Ishikawa (cell line): ENCODE measurements around the gene COX6B2.

Experiments
- CEBPB ChIP-seq: IDR thresholded peaks from 2 replicates; pipeline ENCODE4 v1.6.1; 2012
- CREB1 ChIP-seq: IDR thresholded peaks from 2 replicates; pipeline ENCODE4 v1.6.1; 2012; ENCODE audit warnings: low read depth
- EGR1 ChIP-seq: IDR thresholded peaks from 2 replicates; pipeline ENCODE4 v1.6.1; 2012
- EP300 ChIP-seq: IDR thresholded peaks from 2 replicates; pipeline ENCODE4 v1.6.1; 2012; ENCODE audit warnings: borderline replicate concordance
- RAD21 ChIP-seq: IDR thresholded peaks from 2 replicates; pipeline ENCODE4 v1.6.1; 2012; ENCODE audit warnings: low read depth
- TAF1 ChIP-seq: IDR thresholded peaks from 2 replicates; pipeline ENCODE4 v1.6.1; 2012; ENCODE audit warnings: low read depth, mild to moderate bottlenecking
- YY1 ChIP-seq: IDR thresholded peaks from 2 replicates; pipeline ENCODE4 v1.6.1; 2012; ENCODE audit warnings: low read depth
- TF ChIP-seq, protein P1 (sequence below): IDR thresholded peaks from 2 replicates; pipeline ENCODE4 v1.6.1; 2012
- TF ChIP-seq, protein P2 (sequence below): IDR thresholded peaks from 2 replicates; pipeline ENCODE4 v1.6.1; 2012; ENCODE audit warnings: low read depth, mild to moderate bottlenecking

DNA sequence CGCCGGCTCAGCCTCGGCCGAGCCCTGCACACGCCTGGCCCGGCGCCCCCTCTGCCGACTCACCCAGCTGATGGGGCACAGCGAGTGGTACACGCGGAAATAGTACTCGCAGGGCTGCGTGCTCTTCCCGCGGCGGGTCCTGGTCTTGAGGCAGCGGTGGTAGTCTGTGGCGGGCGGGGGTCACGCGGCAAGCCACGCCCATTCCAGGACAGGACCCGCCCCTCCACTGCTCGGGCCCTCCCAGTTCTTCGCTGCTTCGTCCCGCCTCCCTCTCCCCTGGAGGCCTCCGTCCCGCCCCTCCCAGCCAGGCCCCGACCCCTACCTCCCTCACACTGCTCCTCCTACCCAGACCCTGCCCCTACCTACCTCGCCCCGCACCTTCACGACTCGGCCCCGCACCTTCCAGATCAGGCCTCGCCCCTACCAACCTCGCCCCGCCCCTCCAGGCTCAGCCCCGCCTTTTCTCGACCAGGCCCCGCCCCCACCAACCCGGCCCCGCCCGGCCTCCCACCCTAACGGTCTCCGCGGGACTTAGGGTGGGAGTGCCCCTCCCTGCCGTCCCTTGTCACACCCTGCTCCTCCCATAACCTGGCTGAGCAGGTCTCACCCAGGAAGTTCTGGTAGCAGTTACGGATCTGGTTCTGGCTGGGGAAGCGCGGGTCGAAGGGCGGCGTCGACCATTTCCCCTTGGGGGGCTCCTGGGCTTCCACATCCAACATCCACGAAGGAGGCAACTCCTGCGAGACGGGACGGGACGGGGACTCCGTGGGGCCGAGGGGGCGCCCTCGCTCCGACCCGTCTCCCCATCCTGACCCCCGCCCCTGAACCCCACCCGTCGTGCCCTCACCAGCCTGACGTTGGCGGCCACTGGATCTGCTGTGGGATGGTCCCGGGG, 469 bp downstream of the COX6B2 start:
- TF ChIP-seq CEBPB (no peak), TAF1 (no peak), EP300 (no peak), YY1 (no peak), RAD21 (no peak), EGR1 (no peak), CREB1 (no peak)
- TF ChIP-seq, protein P1, sequence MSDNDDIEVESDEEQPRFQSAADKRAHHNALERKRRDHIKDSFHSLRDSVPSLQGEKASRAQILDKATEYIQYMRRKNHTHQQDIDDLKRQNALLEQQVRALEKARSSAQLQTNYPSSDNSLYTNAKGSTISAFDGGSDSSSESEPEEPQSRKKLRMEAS: no peak
- TF ChIP-seq, protein P2, sequence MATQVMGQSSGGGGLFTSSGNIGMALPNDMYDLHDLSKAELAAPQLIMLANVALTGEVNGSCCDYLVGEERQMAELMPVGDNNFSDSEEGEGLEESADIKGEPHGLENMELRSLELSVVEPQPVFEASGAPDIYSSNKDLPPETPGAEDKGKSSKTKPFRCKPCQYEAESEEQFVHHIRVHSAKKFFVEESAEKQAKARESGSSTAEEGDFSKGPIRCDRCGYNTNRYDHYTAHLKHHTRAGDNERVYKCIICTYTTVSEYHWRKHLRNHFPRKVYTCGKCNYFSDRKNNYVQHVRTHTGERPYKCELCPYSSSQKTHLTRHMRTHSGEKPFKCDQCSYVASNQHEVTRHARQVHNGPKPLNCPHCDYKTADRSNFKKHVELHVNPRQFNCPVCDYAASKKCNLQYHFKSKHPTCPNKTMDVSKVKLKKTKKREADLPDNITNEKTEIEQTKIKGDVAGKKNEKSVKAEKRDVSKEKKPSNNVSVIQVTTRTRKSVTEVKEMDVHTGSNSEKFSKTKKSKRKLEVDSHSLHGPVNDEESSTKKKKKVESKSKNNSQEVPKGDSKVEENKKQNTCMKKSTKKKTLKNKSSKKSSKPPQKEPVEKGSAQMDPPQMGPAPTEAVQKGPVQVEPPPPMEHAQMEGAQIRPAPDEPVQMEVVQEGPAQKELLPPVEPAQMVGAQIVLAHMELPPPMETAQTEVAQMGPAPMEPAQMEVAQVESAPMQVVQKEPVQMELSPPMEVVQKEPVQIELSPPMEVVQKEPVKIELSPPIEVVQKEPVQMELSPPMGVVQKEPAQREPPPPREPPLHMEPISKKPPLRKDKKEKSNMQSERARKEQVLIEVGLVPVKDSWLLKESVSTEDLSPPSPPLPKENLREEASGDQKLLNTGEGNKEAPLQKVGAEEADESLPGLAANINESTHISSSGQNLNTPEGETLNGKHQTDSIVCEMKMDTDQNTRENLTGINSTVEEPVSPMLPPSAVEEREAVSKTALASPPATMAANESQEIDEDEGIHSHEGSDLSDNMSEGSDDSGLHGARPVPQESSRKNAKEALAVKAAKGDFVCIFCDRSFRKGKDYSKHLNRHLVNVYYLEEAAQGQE: no peak
